ENCODE data around the gene USP40. TPM values are rescaled to one million over a fixed set of nuclear protein-coding genes. Genes with fewer than 3 reads are reported as not detected.

The USP40 gene
- total and polyA plus RNA-seq, 2 of the 8 experiments (the other 6 are each of a cell fraction or from before 2014, with no cell fraction given) = 12.0 to 15.7 TPM

GRCh38 chr2:233430651-233431050, 135.9 kb downstream of the USP40 start:
- Histone ChIP-seq H4K20me1 (replicated peaks in 1 of 2; ENCODE audit: control insufficient read depth in 1 of 2, insufficient read depth in 2 of 2, low read length in 2 of 2) (peaks cover 0 to 2% of the 10 kb centered on the region in 2 experiments), H3K4me2 (ENCODE audit: insufficient read depth in 1 of 2, low read depth in 2 of 2, low read length in 2 of 2) (no peak overlapping the region), H4K91ac (replicated peaks; ENCODE audit: insufficient read length, low read length) (no peak overlapping the region), H3K4me1 (replicated peaks in 1 of 4; ENCODE audit: control insufficient read depth in 3 of 4, insufficient read depth in 4 of 4, low read length in 3 of 4) (no peaks in the 10 kb centered on the region), H2BK15ac (ENCODE audit: low read length) (no peak overlapping the region), H4K8ac (ENCODE audit: extremely low read depth, insufficient read depth, low read length) (no peak overlapping the region), H3K9ac (replicated peaks in 1 of 4; ENCODE audit: extremely low read depth in 1 of 4, low read depth in 3 of 4, low read length in 3 of 4) (no peak overlapping the region), H3K27me3 (replicated peaks in 1 of 4; ENCODE audit: control insufficient read depth in 3 of 4, extremely low read depth in 1 of 4, insufficient read depth in 3 of 4, low read length in 3 of 4) (no peaks in the 10 kb centered on the region), H3K79me2 (ENCODE audit: control insufficient read depth in 1 of 2, insufficient read depth in 2 of 2, low read length in 2 of 2) (no peaks in the 10 kb centered on the region), H3K23ac (ENCODE audit: insufficient read length) (no peak overlapping the region), H4K5ac (ENCODE audit: insufficient read length, low read depth, low read length) (no peak overlapping the region), H3K4me3 (ENCODE audit: extremely low read depth in 1 of 4, insufficient read depth in 2 of 4, low read depth in 3 of 4, low read length in 4 of 4) (no peak overlapping the region), H3K14ac (ENCODE audit: insufficient read length) (no peak overlapping the region), H3K23me2 (ENCODE audit: low read depth, low read length) (no peaks in the 10 kb centered on the region; the same call in 1 of the 2 replicates), H2BK5ac (ENCODE audit: low read depth, low read length) (no peak overlapping the region), H3K4ac (replicated peaks; ENCODE audit: insufficient read length, low read depth, low read length) (no peak overlapping the region), H3K56ac (replicated peaks; ENCODE audit: insufficient read length, low read depth, low read length) (no peak overlapping the region), H3K36me3 (ENCODE audit: control insufficient read depth in 2 of 4, insufficient read depth in 4 of 4, low read length in 3 of 4) (0 out of 8 replicates have a peak, but pooled peaks cover 0 to 2% (median 0%) of the 10 kb centered on the region in 4 experiments), H3K27ac (ENCODE audit: low read depth, low read length) (no peak overlapping the region), H2BK12ac (ENCODE audit: low read depth, low read length) (no peak overlapping the region), H3K9me3 (ENCODE audit: insufficient read depth in 2 of 2, low read depth in 1 of 2, low read length in 1 of 2) (peaks cover 0 to 2% of the 10 kb centered on the region in 2 experiments; a peak in 3 of 4 replicates), H2AFZ (ENCODE audit: low read length) (no peak overlapping the region), H3K79me1 (ENCODE audit: low read depth, low read length) (peaks cover 4% of the 10 kb centered on the region), H2BK20ac (ENCODE audit: low read length) (no peak overlapping the region), H2AK5ac (ENCODE audit: low read depth, low read length) (no peak overlapping the region), H2BK120ac (replicated peaks; ENCODE audit: low read depth, low read length) (no peak overlapping the region), H3K18ac (ENCODE audit: extremely low read depth, low read length) (no peak overlapping the region)
- 84% methylated on average over 1 of the region's 1 CpG; no CpG with 5 or more reads in 1 of the 2 experiments for WGBS, 2 experiments (ENCODE audit: extremely low coverage in 1 of 2, insufficient coverage in 1 of 2, insufficient read length in 1 of 2, insufficient replicate concordance in 2 of 2, low coverage in 1 of 2, low lambda C conversion rate in 2 of 2, missing lambda C conversion rate in 1 of 2)
- FAIRE-seq (no peak), DNase-seq (ENCODE audit: low read depth in 1 of 2, low spot score in 2 of 2) (no peak)
- POLR2A ChIA-PET (ENCODE audit: partially characterized antibody) = no interaction called here
- TF ChIP-seq E2F6 (IDR thresholded peaks at IDR 0.05) (no peak), TBP (IDR thresholded peaks at IDR 0.05; ENCODE audit: low read depth, low read length) (no peak), KDM5A (IDR thresholded peaks at IDR 0.05; ENCODE audit: low read length) (no peak), CEBPB (IDR thresholded peaks at IDR 0.05; ENCODE audit: low read depth, low read length) (no peak), NANOG (IDR thresholded peaks at IDR 0.05; ENCODE audit: insufficient read depth, low read depth, low read length, poor library complexity, severe bottlenecking) (no peak), BACH1 (IDR thresholded peaks at IDR 0.05; ENCODE audit: low read length) (no peak)
- CTCF ChIA-PET (ENCODE audit: partially characterized antibody) = interaction anchor here (1.3 kb wide), 1 partner anchor 17 kb away, joined by 5 read pairs; no protein-coding TSS in a partner anchor
